HG02885 (cell line): ENCODE data around the gene LTBP1.

ENCODE experiments used
- ATAC-seq: cut with Tn5 transposase; IDR thresholded peaks from one replicate; pipeline ENCODE4 v1.9.1; 2021; ENCODE audit warnings: mild to moderate bottlenecking; ENCODE audit not compliant: unreplicated experiment, poor library complexity

The LTBP1 gene

GRCh38 chr2:33069894-33070651 is 123.3 kb downstream of the LTBP1 start:
- ATAC-seq: peak; percentile 58

GRCh38 chr2:33071591-33071990 is 124.8 kb downstream of the LTBP1 start:
- ATAC-seq: no peak

- no peak for ATAC-seq
These were observed 125.9 kb downstream of the LTBP1 start for GRCh38 chr2:33072614-33073013.

- no peak for ATAC-seq
These were observed 126.3 kb downstream of the LTBP1 start for GRCh38 chr2:33073018-33073417.

- ATAC-seq: no peak
These were observed 127.4 kb downstream of the LTBP1 start for GRCh38 chr2:33074197-33074596.

- no peak for ATAC-seq
These were observed 130.6 kb downstream of the LTBP1 start for GRCh38 chr2:33077311-33077710.

GRCh38 chr2:33077844-33078243 is 131.1 kb downstream of the LTBP1 start:
- ATAC-seq: no peak

- no peak for ATAC-seq
These were observed 134.9 kb downstream of the LTBP1 start for GRCh38 chr2:33081691-33082090.

- no peak for ATAC-seq
These were observed 137.1 kb downstream of the LTBP1 start for GRCh38 chr2:33083699-33084387.

GRCh38 chr2:33084433-33084832 is 137.7 kb downstream of the LTBP1 start:
- ATAC-seq: no peak

GRCh38 chr2:33085646-33086045 is 138.9 kb downstream of the LTBP1 start:
- no peak for ATAC-seq

GRCh38 chr2:33086400-33087015 is 139.8 kb downstream of the LTBP1 start:
- ATAC-seq: no peak

GRCh38 chr2:33090553-33091134 is 143.9 kb downstream of the LTBP1 start:
- ATAC-seq: no peak

- no peak for ATAC-seq
These were observed 144.9 kb downstream of the LTBP1 start for GRCh38 chr2:33091541-33092123.

- ATAC-seq: no peak
These were observed 146.7 kb downstream of the LTBP1 start for GRCh38 chr2:33093283-33093993.

GRCh38 chr2:33094303-33094702 is 147.6 kb downstream of the LTBP1 start:
- ATAC-seq: no peak

GRCh38 chr2:33099989-33100388 is 153.2 kb downstream of the LTBP1 start:
- ATAC-seq: no peak

GRCh38 chr2:33100921-33101320 is 154.2 kb downstream of the LTBP1 start:
- no peak for ATAC-seq

- no peak for ATAC-seq
These were observed 157.4 kb downstream of the LTBP1 start for GRCh38 chr2:33104052-33104623.

- ATAC-seq: no peak
These were observed 158.0 kb downstream of the LTBP1 start for GRCh38 chr2:33104726-33105125.
